ENCODE results near the gene CDKN2B-AS1.
"Not testable (repeated sequence)": the region's sequence is repeated elsewhere in the genome, so short reads cannot be mapped to it uniquely, and the experiment has no call there.

CDKN2B-AS1 gene

GRCh38 chr9:22039258-22039657 lies 44.7 kb downstream of the CDKN2B-AS1 start:
- in situ Hi-C loops (cut with MboI; ENCODE audit: low sequenced_read_pairs), result no loop called here

DNA sequence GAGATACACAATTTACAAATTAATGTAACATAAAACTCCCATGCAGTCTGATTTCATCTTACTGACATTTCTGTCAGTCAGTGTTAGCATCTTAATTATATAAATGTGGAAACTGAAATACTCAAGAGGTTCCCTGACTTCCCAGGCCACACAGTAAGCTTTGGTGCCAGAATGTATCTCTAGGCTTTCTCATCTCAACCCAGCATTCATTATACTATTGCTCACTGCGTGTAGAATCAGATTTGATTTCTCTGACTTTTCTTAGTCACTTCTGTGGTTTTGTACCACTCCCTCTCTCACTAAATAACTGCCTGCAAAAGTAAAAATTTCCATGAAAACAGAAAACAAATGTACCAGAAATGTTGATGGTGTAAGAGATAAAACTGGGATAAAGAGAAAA lies 46.2 kb downstream of the CDKN2B-AS1 start:
- in situ Hi-C loops (cut with MboI; ENCODE audit: low sequenced_read_pairs), result no loop called here

GRCh38 chr9:22041344-22041743 lies 46.8 kb downstream of the CDKN2B-AS1 start:
- in situ Hi-C loops (cut with MboI; ENCODE audit: low sequenced_read_pairs), result no loop called here

DNA sequence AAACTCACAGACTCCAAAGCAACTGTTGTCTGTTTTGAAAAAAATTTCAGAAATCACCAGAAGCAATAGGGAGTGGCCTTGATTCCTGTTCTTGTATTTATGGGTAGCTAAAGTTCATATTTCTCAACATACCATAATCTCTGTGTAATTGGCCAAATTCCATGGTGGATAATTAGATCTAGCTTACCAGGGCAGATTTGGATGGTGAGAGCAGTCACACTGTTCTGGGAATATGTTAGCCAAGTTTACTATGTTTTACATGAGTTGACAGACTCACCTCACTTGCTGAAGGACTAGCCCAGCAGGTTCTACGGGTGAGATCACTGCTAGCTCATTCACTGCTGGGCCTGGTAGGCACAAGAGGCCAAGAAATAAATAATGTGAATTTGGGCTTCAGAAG lies 47.2 kb downstream of the CDKN2B-AS1 start:
- in situ Hi-C loops (cut with MboI; ENCODE audit: low sequenced_read_pairs), result no loop called here

- in situ Hi-C loops (cut with MboI; ENCODE audit: low sequenced_read_pairs), result no loop called here
Measured at GRCh38 chr9:22043928-22044327, 49.3 kb downstream of the CDKN2B-AS1 start.

GRCh38 chr9:22044583-22044982 lies 50.0 kb downstream of the CDKN2B-AS1 start:
- in situ Hi-C loops (cut with MboI; ENCODE audit: low sequenced_read_pairs), result no loop called here

GRCh38 chr9:22045423-22045822 lies 50.8 kb downstream of the CDKN2B-AS1 start:
- in situ Hi-C loops (cut with MboI; ENCODE audit: low sequenced_read_pairs), result no loop called here

- in situ Hi-C loops (cut with MboI; ENCODE audit: low sequenced_read_pairs), result no loop called here
Measured at GRCh38 chr9:22046243-22046885, 51.8 kb downstream of the CDKN2B-AS1 start.

GRCh38 chr9:22047596-22047995 lies 53.0 kb downstream of the CDKN2B-AS1 start:
- in situ Hi-C loops (cut with MboI; ENCODE audit: low sequenced_read_pairs), result no loop called here

DNA sequence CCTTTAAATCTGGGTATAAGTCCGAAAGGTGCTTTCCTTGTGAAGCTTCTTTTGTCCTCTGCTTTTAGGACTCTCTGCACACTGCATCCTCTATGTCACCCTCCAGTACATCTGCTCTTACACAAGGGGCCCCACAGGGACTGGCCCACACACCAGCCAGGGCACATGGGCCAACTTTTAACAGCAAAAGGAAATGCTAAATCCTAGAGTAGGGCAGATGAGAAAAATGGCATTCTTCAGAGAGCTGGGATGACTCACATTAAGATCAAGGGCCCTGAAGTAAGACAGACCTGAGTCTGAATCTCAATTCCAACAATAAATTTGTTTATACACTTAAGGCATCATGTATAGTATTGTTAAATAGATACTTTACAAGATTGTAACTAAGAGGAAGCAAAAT lies 54.8 kb downstream of the CDKN2B-AS1 start:
- in situ Hi-C loops (cut with MboI; ENCODE audit: low sequenced_read_pairs), result no loop called here

GRCh38 chr9:22050924-22051323 lies 56.3 kb downstream of the CDKN2B-AS1 start:
- in situ Hi-C loops (cut with MboI; ENCODE audit: low sequenced_read_pairs), result no loop called here

- in situ Hi-C loops (cut with MboI; ENCODE audit: low sequenced_read_pairs), result no loop called here
Measured at GRCh38 chr9:22052376-22052945, 57.9 kb downstream of the CDKN2B-AS1 start.

GRCh38 chr9:22053178-22053577 lies 58.6 kb downstream of the CDKN2B-AS1 start:
- in situ Hi-C loops (cut with MboI; ENCODE audit: low sequenced_read_pairs), result no loop called here

- in situ Hi-C loops (cut with MboI; ENCODE audit: low sequenced_read_pairs), result no loop called here
Measured at GRCh38 chr9:22054076-22054475, 59.5 kb downstream of the CDKN2B-AS1 start.

GRCh38 chr9:22054529-22054928 lies 59.9 kb downstream of the CDKN2B-AS1 start:
- in situ Hi-C loops (cut with MboI; ENCODE audit: low sequenced_read_pairs), result no loop called here

GRCh38 chr9:22055090-22055489 lies 60.5 kb downstream of the CDKN2B-AS1 start:
- in situ Hi-C loops (cut with MboI; ENCODE audit: low sequenced_read_pairs), result no loop called here

DNA sequence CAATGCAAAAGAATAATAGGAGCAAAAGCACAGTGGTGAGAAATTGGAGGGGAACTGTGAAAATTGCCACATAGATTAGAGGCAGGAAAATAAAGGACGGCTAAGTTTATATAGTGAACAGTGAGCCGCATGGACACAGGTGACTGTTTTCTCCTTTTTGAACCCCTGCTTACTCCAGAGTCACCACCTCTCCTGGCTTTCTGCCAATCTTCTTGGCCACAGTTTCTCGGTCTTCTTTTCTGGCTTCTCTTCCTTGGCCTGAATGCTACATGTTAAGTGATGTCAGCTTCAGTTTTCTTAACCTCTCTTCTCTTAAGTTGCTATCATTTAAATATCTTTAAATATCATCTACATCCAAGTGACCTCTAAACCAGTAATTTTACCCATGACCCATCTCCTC lies 61.8 kb downstream of the CDKN2B-AS1 start:
- in situ Hi-C loops (cut with MboI; ENCODE audit: low sequenced_read_pairs), result no loop called here

- in situ Hi-C loops (cut with MboI; ENCODE audit: low sequenced_read_pairs), result not testable (repeated sequence)
Measured at GRCh38 chr9:22057972-22058371, 63.4 kb downstream of the CDKN2B-AS1 start.

DNA sequence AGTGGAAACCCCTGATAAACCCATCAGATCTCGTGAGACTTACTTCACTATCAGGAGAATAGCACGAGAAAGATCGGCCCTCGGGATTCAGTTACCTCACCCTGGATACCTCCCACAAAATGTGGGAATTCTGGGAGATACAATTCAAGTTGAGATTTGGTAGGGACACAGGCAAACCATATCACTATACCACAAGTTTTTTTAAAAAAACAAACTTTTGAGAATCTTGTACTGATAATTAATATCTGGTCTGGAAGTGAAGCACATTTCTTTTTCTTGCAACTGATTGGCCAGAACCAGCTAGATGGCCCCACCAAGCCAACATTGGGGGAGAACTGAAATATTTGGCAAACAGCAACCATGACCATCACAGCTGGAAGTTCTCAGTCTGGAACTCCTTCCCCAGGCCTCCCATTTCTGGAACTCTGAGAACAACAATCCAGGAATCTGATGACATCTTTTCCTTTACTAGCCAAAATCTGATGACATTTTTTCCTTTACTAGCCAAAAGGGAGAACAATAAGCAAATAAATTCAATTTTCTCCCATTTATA lies 66.3 kb downstream of the CDKN2B-AS1 start:
- in situ Hi-C loops (cut with MboI; ENCODE audit: low sequenced_read_pairs), result no loop called here

DNA sequence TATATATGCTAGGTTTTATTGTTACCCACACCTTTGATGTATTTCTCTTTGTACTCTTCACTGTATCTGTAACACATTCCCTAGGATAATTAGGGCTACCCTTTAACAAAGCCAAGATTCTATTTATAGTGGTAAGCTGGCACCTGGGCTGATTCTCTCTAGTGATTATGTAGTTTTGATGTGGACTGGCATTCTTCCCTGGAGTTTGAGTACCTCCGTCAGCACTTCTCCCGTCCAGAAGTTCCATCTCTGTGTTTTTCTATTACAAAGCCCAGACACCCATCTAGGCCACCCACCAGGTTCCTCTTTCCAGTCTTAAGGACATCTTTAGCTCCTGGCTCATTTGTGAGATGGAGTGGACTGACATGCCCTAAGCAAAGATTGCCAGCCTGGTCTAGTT lies 70.4 kb downstream of the CDKN2B-AS1 start:
- in situ Hi-C loops (cut with MboI; ENCODE audit: low sequenced_read_pairs), result no loop called here

- in situ Hi-C loops (cut with MboI; ENCODE audit: low sequenced_read_pairs), result no loop called here
Measured at GRCh38 chr9:22065431-22066200, 71.0 kb downstream of the CDKN2B-AS1 start.

DNA sequence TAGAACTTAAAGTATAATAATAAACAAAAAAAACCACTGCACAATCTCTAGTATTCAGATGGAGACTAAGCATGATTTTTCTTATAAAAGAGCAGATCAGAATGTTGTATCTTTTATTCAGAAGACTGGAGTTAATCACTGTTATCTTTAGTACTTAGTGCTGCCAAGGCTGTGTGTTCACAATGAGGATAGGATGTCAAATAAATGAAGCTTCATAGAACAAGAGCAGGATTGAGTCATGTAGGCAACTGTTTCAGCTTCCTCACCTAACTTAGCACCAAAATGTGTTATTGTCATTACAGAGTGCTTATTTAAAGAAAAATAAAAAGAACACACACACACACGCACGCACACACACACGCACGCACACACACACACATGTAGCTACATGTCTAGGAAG lies 72.6 kb downstream of the CDKN2B-AS1 start:
- in situ Hi-C loops (cut with MboI; ENCODE audit: low sequenced_read_pairs), result no loop called here
